ENCODE results near the gene C1orf232.

Gene C1orf232

DNA sequence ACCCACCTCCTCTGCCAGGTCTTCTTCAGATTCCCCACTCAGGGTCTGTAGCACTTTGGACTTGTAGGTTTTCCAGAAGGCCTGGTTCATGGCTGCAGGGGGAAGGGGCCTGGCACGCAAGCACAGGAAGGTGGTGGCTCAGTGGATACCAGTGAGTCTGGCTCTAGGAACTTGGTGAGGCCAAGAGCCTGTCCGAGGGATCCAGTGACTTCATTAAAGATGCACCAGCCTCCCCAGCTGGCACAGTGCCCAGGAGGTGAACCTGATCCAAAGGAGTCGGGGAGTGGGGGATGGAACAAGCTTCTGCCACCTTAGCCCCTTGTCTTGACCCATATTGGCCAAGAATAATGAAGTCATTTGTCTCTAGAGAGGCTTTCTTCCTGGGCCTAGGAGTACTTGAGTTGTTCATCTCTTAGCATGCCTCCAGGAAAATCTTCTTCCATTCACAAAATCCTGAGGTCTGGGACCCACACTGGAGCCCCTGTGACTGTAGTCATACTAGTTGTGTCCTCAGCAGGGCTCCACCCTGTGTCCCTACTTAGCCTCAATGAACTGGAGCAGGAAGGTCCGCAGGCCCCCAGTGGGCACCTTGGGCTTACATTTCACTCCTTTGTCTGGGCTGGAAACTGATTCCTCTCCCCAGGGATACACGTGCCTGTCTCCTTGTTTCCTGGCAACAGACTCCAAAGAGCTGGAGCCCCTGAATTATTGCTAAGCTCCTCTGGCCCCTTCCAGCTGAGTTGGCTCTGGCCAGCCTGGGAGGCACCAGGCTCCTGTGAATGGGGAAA is at the start of gene C1orf232:
C1orf232 (minus strand) TSS at position 554 of the 788 bp plus-strand sequence; CDS start at position 90, 464 bp downstream.
- TF ChIP-seq, protein P1, sequence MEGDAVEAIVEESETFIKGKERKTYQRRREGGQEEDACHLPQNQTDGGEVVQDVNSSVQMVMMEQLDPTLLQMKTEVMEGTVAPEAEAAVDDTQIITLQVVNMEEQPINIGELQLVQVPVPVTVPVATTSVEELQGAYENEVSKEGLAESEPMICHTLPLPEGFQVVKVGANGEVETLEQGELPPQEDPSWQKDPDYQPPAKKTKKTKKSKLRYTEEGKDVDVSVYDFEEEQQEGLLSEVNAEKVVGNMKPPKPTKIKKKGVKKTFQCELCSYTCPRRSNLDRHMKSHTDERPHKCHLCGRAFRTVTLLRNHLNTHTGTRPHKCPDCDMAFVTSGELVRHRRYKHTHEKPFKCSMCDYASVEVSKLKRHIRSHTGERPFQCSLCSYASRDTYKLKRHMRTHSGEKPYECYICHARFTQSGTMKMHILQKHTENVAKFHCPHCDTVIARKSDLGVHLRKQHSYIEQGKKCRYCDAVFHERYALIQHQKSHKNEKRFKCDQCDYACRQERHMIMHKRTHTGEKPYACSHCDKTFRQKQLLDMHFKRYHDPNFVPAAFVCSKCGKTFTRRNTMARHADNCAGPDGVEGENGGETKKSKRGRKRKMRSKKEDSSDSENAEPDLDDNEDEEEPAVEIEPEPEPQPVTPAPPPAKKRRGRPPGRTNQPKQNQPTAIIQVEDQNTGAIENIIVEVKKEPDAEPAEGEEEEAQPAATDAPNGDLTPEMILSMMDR (IDR thresholded peaks at IDR 0.05; ENCODE audit: low read depth, low read length, missing control alignments) = no peak
- H3K4me3 ChIP-seq (ENCODE audit: low read depth, low read length) = peak within 1 kb of the TSS; percentile 87
- no peak for DNase-seq (ENCODE audit: low read depth)

DNA sequence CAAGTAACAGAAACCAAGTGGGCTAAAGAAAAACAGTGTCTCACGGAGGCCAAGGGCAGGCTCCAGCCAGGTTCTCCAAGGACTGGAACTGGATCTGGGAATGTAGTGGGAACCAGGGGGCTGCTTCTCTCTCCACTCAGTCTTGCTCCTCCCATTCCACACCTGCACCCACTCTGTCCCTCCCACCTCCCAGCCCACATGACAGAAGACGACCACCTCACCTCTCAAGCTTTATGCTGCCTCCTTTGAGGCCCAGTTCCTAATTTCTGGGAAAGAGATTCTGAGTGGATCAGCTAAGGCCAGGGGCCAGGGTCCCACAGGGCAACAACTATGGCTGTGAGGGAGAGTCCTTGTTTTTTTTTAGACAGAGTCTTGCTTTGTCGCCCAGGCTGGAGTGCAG is 46.5 kb upstream of the C1orf232 start:
- no peak for DNase-seq (ENCODE audit: low read depth)
- TF ChIP-seq, protein P1 (IDR thresholded peaks at IDR 0.05; ENCODE audit: low read depth, low read length, missing control alignments) = no peak
- no peak overlapping the region for H3K4me3 ChIP-seq (ENCODE audit: low read depth, low read length)

DNA sequence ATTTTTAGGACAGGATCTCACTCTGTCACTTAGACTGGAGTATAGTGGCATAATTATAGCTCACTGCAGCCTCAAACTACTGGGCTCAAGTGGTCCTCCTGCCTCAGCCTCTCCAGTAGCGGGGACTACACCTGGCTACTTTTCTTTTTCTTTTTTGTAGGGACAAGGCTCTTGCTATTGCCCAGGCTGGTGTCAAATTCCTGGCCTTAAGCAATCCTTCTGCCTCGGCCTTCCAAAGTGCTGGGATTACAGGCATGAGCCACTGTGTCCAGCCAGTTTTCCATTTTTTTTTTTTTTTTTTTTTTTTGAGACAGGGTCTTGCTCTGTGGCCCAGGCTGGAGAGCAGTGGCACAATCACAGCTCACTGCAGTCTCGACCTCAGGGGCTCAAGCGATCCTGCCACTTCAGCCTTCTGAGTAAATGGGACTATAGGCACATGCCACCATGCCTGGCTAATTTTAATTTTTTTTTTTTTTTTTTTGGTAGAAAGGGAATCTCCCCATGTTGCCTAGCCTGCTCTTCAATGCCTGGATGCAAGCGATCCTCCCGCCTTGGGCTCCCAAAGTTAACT is 44.7 kb upstream of the C1orf232 start:
- DNase-seq (ENCODE audit: low read depth) = no peak
- H3K4me3 ChIP-seq (ENCODE audit: low read depth, low read length) = no peak overlapping the region
- TF ChIP-seq, protein P1 (IDR thresholded peaks at IDR 0.05; ENCODE audit: low read depth, low read length, missing control alignments) = no peak

DNA sequence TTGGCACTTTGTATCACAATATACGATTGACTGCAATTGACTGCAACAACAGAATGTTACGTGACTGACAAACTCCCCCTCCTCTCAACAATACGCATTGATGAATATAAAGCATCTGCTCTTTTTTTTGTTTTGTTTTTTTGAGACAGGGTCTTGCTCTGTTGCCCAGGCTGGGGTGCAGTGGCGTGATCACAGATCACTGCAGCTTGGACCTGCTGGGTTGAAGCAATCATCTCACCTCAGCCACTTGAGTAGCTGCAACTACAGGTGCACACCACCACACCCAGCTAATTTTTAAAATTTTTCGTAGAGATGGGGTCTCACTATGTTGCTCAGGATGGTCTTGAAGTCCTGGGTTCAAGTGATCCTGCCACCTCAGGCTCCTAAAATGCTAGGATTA is 44.0 kb upstream of the C1orf232 start:
- no peak overlapping the region for H3K4me3 ChIP-seq (ENCODE audit: low read depth, low read length)
- no peak for DNase-seq (ENCODE audit: low read depth)
- TF ChIP-seq, protein P1 (IDR thresholded peaks at IDR 0.05; ENCODE audit: low read depth, low read length, missing control alignments) = no peak

DNA sequence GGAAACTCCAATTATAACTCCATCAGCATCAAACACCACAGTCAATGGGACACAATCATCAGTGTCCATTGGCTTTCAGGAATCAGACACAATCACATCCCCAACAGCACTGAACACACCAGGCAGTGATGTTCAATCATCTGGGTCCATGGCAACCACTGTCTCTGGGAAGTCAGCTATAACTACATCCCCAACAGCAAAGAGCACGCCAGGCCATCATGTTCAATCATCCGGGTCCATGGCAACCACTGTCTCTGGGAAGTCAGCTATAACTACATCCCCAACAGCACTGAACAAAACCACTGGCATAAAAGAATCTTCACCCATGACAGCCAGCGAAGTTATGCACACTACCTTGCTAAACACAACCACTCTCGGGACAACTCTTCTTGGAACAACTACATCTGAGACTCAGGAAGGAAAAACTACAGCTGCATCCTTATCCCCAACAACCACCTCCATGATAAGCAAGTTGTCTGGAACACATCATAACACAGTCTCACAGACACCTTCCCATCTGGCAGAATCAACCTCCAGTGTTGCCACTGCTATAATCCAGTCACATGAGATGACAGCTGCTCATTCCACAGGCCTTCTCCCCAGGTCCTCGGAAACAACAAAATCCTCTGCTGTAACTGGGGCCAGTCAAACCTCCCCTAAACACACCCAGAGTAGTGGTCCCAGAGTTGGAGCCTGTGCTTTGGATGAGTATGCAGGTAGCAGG is 41.5 kb upstream of the C1orf232 start:
- TF ChIP-seq, protein P1 (IDR thresholded peaks at IDR 0.05; ENCODE audit: low read depth, low read length, missing control alignments) = no peak
- no peak overlapping the region for H3K4me3 ChIP-seq (ENCODE audit: low read depth, low read length)
- DNase-seq (ENCODE audit: low read depth) = no peak

DNA sequence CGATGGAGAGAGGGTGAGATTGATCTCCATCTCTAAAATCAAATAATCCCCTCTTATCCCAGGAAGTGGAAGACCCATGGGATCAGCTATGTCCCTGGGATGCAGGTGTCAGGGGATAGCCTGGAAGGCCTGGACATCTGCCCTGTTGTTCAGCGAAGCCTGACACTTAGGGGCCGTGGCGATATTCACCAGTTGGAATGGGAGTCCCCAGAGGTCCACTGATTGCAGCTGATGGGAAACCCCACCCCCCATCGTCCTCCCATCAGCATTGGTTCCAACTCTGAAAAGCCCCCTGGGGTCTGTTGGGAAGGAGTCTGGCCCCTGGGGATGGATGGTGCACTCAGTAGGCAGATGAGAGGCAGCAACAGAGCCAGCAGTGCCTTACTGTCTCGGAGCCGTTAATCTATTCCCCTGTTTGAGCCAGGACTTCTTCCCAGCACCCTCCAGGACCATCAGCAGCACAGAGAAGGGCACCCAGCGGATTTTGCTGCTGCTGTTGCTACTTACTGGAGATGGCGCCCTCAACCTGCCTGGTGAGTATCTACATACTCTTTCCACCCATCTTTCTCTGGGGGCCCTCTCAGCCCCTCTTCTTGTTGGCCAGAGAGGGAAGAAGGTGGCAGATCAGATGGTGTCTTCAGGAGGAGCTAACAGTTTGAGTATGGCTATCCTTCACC is 35.0 kb upstream of the C1orf232 start:
- DNase-seq (ENCODE audit: low read depth) = no peak
- TF ChIP-seq, protein P1 (IDR thresholded peaks at IDR 0.05; ENCODE audit: low read depth, low read length, missing control alignments) = peak; percentile 24
- no peak overlapping the region for H3K4me3 ChIP-seq (ENCODE audit: low read depth, low read length)

All from GM12864 (cell line).